ENCODE measurements around the gene GTF2H3. TPM values are rescaled to one million over a fixed set of nuclear protein-coding genes. Genes with fewer than 3 reads are reported as not detected.

The GTF2H3 gene
- polyA plus RNA-seq, 1 of the 3 experiments (the other 2 are of a cell fraction), result 22.4 TPM

GRCh38 chr12:123667771-123668170 lies 34.1 kb downstream of the GTF2H3 start (continued):
- no peak for TF ChIP-seq CTCF (IDR thresholded peaks at IDR 0.05)
- no peak for TF ChIP-seq GATA2 (CRISPR knock-in tag; IDR thresholded peaks at IDR 0.05)
- TF ChIP-seq SIN3A (IDR thresholded peaks at IDR 0.05; ENCODE audit: borderline replicate concordance, low read depth, low read length), result no peak
- no peak for TF ChIP-seq RAD21 (IDR thresholded peaks at IDR 0.05; ENCODE audit: low read length)
- no peak for TF ChIP-seq CHD2 (IDR thresholded peaks at IDR 0.05; ENCODE audit: low read length, partially characterized antibody)
- TF ChIP-seq NRF1 (IDR thresholded peaks at IDR 0.05; ENCODE audit: low read depth, low read length), result no peak

GRCh38 chr12:123670882-123671728 lies 37.5 kb downstream of the GTF2H3 start, which contains the start of gene TCTN2:
Gene TCTN2 (plus strand): TSS chr12:123671113. CDS start chr12:123671241, 128 bp downstream.
- peaks cover 4 to 7% of the 10 kb centered on the region in 2 experiments for H3K36me3 ChIP-seq (replicated peaks in 1 of 2; ENCODE audit: control insufficient read depth in 1 of 2, insufficient read depth in 2 of 2, low read length in 1 of 2)
- no peaks in the 10 kb centered on the region for H4K20me1 ChIP-seq (ENCODE audit: insufficient read depth)
- POLR2A ChIA-PET, result interaction anchor here (1.0 to 1.5 kb wide), 2 partner anchors 15 to 41 kb away, joined by 3 to 6 read pairs; partner anchors contain the start of gene ATP6V0A2
- H3K4me1 ChIP-seq (ENCODE audit: control insufficient read depth in 1 of 2, insufficient read depth in 2 of 2, low read depth in 1 of 2, low read length in 1 of 2), result peaks cover 7 to 8% of the 10 kb centered on the region in 2 experiments; a peak in 3 of 4 replicates
- peak within 1 kb of the TSS in 1 of 2 experiments; percentile 40; a peak in 2 of 4 replicates for H3K27ac ChIP-seq (ENCODE audit: low read depth in 2 of 2, low read length in 1 of 2)
- DNase-seq, result peak; percentile 99
- peak within 1 kb of the TSS; percentile 71 to 89 for H3K4me3 ChIP-seq (ENCODE audit: low read depth in 2 of 2, low read length in 1 of 2)
- peaks cover 5% of the 10 kb centered on the region for H3F3A ChIP-seq (replicated peaks; ENCODE audit: insufficient read depth)
- H3K9me2 ChIP-seq, result no peaks in the 10 kb centered on the region
- TF ChIP-seq MAX (IDR thresholded peaks at IDR 0.05; ENCODE audit: low read depth) (peak; percentile 43; the same call in 1 of the 2 replicates), TCF12 (IDR thresholded peaks at IDR 0.05) (no peak), TAF1 (IDR thresholded peaks at IDR 0.05; ENCODE audit: borderline replicate concordance, low read depth, low read length) (peak; percentile 53), RFX5 (IDR thresholded peaks at IDR 0.05; ENCODE audit: low read length) (peak; percentile 77), YY1 (IDR thresholded peaks at IDR 0.05; ENCODE audit: low read depth) (peak; percentile 95), MXI1 (IDR thresholded peaks at IDR 0.05; ENCODE audit: low read depth, low read length) (peak; percentile 89), JUND (IDR thresholded peaks at IDR 0.05) (no peak), SMC3 (IDR thresholded peaks at IDR 0.05; ENCODE audit: low read depth, low read length) (no peak), GABPA (IDR thresholded peaks at IDR 0.05; ENCODE audit: low read depth) (no peak), SIN3A (IDR thresholded peaks at IDR 0.05; ENCODE audit: borderline replicate concordance, low read depth, low read length) (peak; percentile 50; the same call in 1 of the 2 replicates), USF2 (IDR thresholded peaks at IDR 0.05; ENCODE audit: borderline replicate concordance, low read depth, low read length) (no peak), ELF1 (IDR thresholded peaks at IDR 0.05) (no peak), MEF2A (IDR thresholded peaks at IDR 0.05; ENCODE audit: borderline replicate concordance, low read depth) (no peak)
- H3K4me2 ChIP-seq, result peak within 1 kb of the TSS; percentile 95
- peak within 1 kb of the TSS; percentile 77 for H3K9ac ChIP-seq
- no peaks in the 10 kb centered on the region for H3K9me3 ChIP-seq
- CTCF ChIA-PET, result interaction anchor here (1.0 to 1.5 kb wide), 4 partner anchors 14 to 313 kb away, joined by 3 to 5 read pairs (median 4); no protein-coding TSS in a partner anchor
- peak within 1 kb of the TSS; percentile 99 for H2AFZ ChIP-seq (ENCODE audit: low read depth)
- no peaks in the 10 kb centered on the region for H3K79me2 ChIP-seq (ENCODE audit: insufficient read depth)
- WGBS (ENCODE audit: low lambda C conversion rate), result 1% methylated on average over 39 of the region's 53 CpGs
- no peaks in the 10 kb centered on the region for H3K27me3 ChIP-seq (ENCODE audit: insufficient read depth)

All from SK-N-SH (cell line).